ENCODE measurements around the gene SHANK3. TPM values are rescaled to one million over a fixed set of nuclear protein-coding genes. Genes with fewer than 3 reads are reported as not detected.

SHANK3 gene
- total RNA-seq, 4 donors from 2014 or later, result 2.8 to 36.3 (median 10.8) TPM

- TF ChIP-seq POLR2A (IDR thresholded peaks at IDR 0.05), result no peak
- TF ChIP-seq CTCF (IDR thresholded peaks at IDR 0.05), result no peak
- Histone ChIP-seq H3K36me3 (no peaks in the 10 kb centered on the region), H3K4me3 (no peak overlapping the region), H3K9me3 (no peaks in the 10 kb centered on the region), H3K27ac (no peak overlapping the region), H3K4me1 (peaks cover 0 to 5% (median 0%) of the 10 kb centered on the region in 4 donors), H3K27me3 (no peaks in the 10 kb centered on the region)
- DNase-seq, result no peak
Measured at GRCh38 chr22:50704510-50705218, 32.0 kb downstream of the SHANK3 start.

GRCh38 chr22:50705219-50705691, 32.6 kb downstream of the SHANK3 start:
- no peaks in the 10 kb centered on the region for H3K36me3 ChIP-seq
- no peaks in the 10 kb centered on the region for H3K27me3 ChIP-seq
- TF ChIP-seq POLR2A (IDR thresholded peaks at IDR 0.05), result no peak
- no peak for TF ChIP-seq CTCF (IDR thresholded peaks at IDR 0.05)

GRCh38 chr22:50705851-50706351, 33.3 kb downstream of the SHANK3 start:
- Histone ChIP-seq H3K36me3 (no peaks in the 10 kb centered on the region), H3K9me3 (no peaks in the 10 kb centered on the region), H3K27ac (no peak overlapping the region), H3K4me3 (no peak overlapping the region), H3K27me3 (no peaks in the 10 kb centered on the region), H3K4me1 (no peaks in the 10 kb centered on the region)
- DNase-seq, result no peak
- TF ChIP-seq POLR2A (IDR thresholded peaks at IDR 0.05), result no peak
- no peak for TF ChIP-seq CTCF (IDR thresholded peaks at IDR 0.05)

More at GRCh38 chr22:50705219-50705691, 32.6 kb downstream of the SHANK3 start:
- Histone ChIP-seq H3K9me3 (no peaks in the 10 kb centered on the region), H3K4me1 (peaks cover 0 to 4% (median 0%) of the 10 kb centered on the region in 4 donors), H3K27ac (no peak overlapping the region), H3K4me3 (no peak overlapping the region)
- no peak for DNase-seq

GRCh38 chr22:50706481-50707125, 34.0 kb downstream of the SHANK3 start:
- H3K9me3 ChIP-seq, result no peaks in the 10 kb centered on the region
- TF ChIP-seq CTCF (IDR thresholded peaks at IDR 0.05), result no peak
- TF ChIP-seq POLR2A (IDR thresholded peaks at IDR 0.05), result no peak
- no peaks in the 10 kb centered on the region for H3K27me3 ChIP-seq
- H3K36me3 ChIP-seq, result no peaks in the 10 kb centered on the region
- no peaks in the 10 kb centered on the region for H3K4me1 ChIP-seq
- DNase-seq, result no peak
- H3K4me3 ChIP-seq, result no peak overlapping the region
- H3K27ac ChIP-seq, result no peak overlapping the region

GRCh38 chr22:50708474-50708873, 35.9 kb downstream of the SHANK3 start:
- no peaks in the 10 kb centered on the region for H3K36me3 ChIP-seq
- no peaks in the 10 kb centered on the region for H3K4me1 ChIP-seq
- H3K4me3 ChIP-seq, result no peak overlapping the region
- H3K27me3 ChIP-seq, result no peaks in the 10 kb centered on the region
- no peaks in the 10 kb centered on the region for H3K9me3 ChIP-seq
- TF ChIP-seq POLR2A (IDR thresholded peaks at IDR 0.05) (no peak), CTCF (IDR thresholded peaks at IDR 0.05) (no peak)
- DNase-seq, result no peak
- no peak overlapping the region for H3K27ac ChIP-seq
